GM21619 (cell line): ENCODE data around the gene PGAM2.

ENCODE experiments used
- ATAC-seq: cut with Tn5 transposase; IDR thresholded peaks from one replicate; pipeline ENCODE4 v1.9.1; 2021; ENCODE audit not compliant: unreplicated experiment

PGAM2 gene

GRCh38 chr7:44065431-44066110, at the start of gene PGAM2:
Gene PGAM2, minus strand, starts transcription at chr7:44065567. Its CDS starts 38 bp downstream, at chr7:44065529.
- no peak for ATAC-seq

GRCh38 chr7:44114586-44115310, 49.4 kb upstream of the PGAM2 start:
- ATAC-seq, result no peak

DNA sequence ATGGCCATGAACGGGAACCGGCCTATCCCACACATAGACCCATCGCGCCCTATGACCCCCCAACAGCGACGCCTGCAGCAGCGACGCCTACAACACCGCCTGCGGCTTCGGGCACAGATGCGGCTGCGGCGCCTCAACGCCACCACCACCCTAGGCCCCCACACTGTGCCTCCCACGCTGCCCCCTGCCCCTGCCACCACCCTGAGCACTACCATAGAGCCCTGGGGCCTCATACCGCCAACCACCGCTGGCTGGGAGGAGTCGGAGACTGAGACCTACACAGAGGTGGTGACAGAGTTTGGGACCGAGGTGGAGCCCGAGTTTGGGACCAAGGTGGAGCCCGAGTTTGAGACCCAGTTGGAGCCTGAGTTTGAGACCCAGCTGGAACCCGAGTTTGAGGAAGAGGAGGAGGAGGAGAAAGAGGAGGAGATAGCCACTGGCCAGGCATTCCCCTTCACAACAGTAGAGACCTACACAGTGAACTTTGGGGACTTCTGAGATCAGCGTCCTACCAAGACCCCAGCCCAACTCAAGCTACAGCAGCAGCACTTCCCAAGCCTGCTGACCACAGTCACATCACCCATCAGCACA, 48.5 kb upstream of the PGAM2 start:
- no peak for ATAC-seq

GRCh38 chr7:44112997-44113763, 47.8 kb upstream of the PGAM2 start:
- no peak for ATAC-seq

GRCh38 chr7:44112231-44112996, 47.0 kb upstream of the PGAM2 start:
- no peak for ATAC-seq

DNA sequence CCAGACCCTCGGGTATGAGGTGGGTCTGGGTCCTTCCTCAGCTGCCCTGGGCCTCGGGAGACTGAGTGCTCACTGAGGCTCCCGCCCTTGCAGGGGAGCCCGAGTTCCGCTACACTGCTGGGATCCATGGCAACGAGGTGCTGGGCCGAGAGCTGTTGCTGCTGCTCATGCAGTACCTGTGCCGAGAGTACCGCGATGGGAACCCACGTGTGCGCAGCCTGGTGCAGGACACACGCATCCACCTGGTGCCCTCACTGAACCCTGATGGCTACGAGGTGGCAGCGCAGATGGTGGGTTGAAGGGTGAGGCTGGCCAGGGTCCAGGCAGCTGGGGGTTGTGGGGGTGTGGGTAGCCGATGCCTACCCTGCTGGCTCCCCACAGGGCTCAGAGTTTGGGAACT, 46.4 kb upstream of the PGAM2 start:
- no peak for ATAC-seq

GRCh38 chr7:44110719-44111635, 45.6 kb upstream of the PGAM2 start:
- no peak for ATAC-seq

DNA sequence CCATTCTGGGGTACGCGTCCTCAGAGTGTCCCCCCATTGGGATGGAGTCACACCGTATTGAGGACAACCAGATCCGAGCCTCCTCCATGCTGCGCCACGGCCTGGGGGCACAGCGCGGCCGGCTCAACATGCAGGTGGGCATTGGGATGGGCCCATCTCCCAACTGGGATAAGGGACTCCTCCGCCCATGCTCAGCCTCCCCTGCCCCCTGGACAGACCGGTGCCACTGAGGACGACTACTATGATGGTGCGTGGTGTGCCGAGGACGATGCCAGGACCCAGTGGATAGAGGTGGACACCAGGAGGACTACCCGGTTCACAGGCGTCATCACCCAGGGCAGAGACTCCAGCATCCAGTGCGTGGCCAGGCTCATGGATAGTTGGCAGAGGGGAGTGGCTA, 44.6 kb upstream of the PGAM2 start:
- no peak for ATAC-seq

DNA sequence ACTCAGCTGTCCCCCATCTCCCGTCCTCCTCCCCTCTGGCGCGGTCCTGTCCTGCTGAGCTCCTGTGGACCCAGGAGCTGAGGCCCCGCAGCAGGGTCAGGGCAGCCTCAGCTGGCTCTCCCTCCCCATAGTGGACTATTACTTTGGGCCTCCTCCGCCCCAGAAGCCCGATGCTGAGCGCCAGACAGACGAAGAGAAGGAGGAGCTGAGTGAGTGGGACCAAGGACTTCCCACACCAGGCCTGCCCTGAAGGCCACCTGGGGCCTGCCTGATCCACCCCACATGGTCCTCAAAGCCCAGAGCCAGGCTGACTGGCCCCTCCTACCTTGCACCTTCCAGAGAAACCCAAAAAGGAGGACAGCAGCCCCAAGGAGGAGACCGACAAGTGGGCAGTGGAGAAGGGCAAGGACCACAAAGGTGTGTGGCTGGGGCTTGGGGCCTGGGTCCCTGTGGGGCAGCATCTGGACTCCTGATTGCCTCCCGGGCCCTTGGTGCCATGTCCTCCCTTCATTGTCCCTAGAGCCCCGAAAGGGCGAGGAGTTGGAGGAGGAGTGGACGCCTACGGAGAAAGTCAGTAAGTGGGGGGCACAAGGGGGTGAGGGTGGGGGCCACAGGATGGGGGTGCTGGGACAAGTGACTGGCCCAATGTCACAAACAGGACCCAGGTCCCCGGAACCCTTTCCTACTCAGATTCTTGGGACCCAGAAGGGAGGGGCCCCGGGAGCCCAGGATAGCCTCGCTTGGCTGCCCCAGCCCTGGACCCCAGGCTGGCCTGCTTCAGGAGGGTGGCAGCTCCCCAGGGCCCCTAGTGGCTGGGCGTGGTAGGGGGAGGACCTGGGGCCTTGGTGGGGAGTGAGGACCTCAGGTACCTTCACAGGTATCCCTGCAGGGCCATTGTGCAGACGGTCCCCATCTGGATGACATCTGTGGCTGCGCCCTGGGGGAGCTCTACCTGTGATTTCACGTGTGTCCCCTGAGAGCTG, 43.7 kb upstream of the PGAM2 start:
- no peak for ATAC-seq

GRCh38 chr7:44107961-44108767, 42.8 kb upstream of the PGAM2 start:
- no peak for ATAC-seq

DNA sequence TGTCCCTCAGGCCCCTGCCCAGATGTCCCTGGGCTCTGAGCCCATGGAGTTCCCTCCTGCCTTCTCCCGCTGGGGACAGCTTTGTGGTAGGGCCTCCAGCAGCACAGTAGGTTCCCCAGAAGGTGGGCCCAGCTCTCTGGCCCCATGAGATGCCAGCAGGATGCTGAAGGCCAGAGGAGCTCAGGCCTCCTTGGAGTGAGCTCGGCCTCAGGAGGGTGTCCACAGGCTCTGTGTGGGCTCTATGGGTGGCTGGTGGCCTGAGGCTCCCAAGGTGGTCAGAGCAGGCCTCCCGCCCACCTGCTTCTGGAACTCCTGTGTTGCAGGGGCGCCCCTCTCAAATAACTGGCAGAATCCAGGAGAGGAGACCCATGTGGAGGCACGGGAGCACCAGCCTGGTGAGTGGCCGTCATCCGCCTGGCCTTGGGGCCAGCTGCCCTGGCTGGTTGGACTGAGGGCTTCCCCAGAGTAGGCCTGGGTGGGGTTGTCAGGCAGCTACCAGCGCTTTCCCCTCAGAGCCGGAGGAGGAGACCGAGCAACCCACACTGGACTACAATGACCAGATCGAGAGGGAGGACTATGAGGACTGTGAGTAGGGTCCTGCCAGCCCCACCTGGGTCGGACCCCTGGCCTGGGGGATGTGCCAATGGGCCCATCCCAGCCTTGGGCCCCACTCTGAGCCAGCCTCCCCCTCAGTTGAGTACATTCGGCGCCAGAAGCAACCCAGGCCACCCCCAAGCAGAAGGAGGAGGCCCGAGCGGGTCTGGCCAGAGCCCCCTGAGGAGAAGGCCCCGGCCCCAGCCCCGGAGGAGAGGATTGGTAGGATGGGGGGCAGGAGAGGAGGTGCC, 42.0 kb upstream of the PGAM2 start:
- no peak for ATAC-seq

GRCh38 chr7:44106311-44107065, 41.1 kb upstream of the PGAM2 start:
- no peak for ATAC-seq

GRCh38 chr7:44105832-44106231, 40.5 kb upstream of the PGAM2 start:
- ATAC-seq, result no peak

DNA sequence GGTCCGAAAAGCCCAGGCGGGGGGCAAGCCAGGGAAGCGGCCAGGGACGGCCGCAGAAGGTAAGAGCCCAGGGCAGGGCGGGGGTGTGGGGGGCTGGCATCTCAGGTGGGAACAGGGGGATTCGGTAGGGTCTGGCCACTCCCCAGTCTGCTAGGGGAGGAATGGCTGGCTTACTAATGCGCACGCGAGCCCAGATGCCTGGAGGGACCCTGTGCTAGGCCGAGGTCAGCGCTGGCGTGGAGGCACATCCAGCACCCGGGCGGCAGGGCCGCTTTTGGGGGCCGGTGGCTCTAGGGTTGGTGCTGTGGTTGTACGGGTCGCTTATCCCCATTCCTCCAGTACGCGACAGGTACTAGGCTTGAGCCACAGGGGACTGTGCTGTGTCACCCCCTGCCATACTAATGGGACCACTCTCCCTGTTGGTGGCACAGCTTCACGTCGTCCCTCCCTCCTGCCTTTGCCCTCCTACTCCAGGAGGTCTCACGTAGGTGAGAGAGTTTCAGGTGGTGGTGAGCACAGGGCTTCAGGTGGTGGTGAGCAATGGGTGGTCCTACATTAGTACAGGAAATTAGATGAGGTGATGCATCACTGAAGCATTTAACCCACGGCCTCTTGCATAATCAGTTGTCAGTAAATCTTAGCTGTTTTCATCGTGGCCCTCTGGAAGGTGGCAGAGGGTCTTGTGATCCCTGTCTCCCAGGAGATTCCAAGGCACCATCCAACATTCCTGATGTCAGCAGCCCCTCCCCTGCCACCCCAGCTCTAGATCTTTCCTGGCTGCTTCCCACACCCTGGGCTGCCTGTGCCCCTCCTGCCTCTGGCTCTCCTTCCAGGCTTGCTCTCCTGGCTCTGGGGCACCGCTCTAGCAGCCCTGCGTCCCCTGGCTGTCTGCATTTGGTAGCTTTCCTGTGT, 39.7 kb upstream of the PGAM2 start:
- no peak for ATAC-seq
